GM12878 (cell line): ENCODE results near the gene CYS1. TPM values are rescaled to one million over a fixed set of nuclear protein-coding genes. Genes with fewer than 3 reads are reported as not detected.
"Not testable (repeated sequence)": the region's sequence is repeated elsewhere in the genome, so short reads cannot be mapped to it uniquely, and the experiment has no call there.

Experiments
- ATAC-seq: fragments of 200-7000 bp; cut with Tn5 transposase; 3 replicates; pipeline ENCODE4 v1.9.1; 2020; ENCODE audit warnings: mild to moderate bottlenecking, moderate library complexity
- BruUV-seq: library from RNA; stranded (reverse); fragments of 400-500 nt; replicated peaks from 2 replicates; lab custom pipeline; 2021; lab: Mats Ljungman, UMichigan
- CTCF ChIA-PET: fragments of 300-600 bp; sonication (Branson Sonifier 250); formaldehyde crosslinking; extraction: SDS; loops from one replicate; lab custom pipeline; 2021; ENCODE audit warnings: inconsistent platforms; lab: Yijun Ruan, JAX
- POLR2A ChIA-PET: fragments of 350-600 bp; formaldehyde crosslinking; extraction: SDS; loops from one replicate; lab custom pipeline; 2021; ENCODE audit warnings: inconsistent platforms; lab: Charles Lee
- RAD21 ChIA-PET: fragments of 300-600 bp; sonication (Branson Sonifier 250); formaldehyde crosslinking; loops from one replicate; lab custom pipeline; 2023; ENCODE audit warnings: antibody characterized with exemption; ENCODE audit not compliant: unreplicated experiment; lab: Charles Lee
- SMC1A ChIA-PET: fragments of 300-600 bp; sonication (Branson Sonifier 250); formaldehyde crosslinking; loops from one replicate; lab custom pipeline; 2023; ENCODE audit not compliant: unreplicated experiment, uncharacterized antibody; lab: Charles Lee
- DNase-seq: peaks from one replicate; pipeline ENCODE4 v3.0.0-alpha.2; 2011; ENCODE audit warnings: low read depth, low spot score
- FAIRE-seq: peaks from 3 replicates; lab custom pipeline; 2011; peaks lifted over from hg19 to GRCh38; lab: Jason Lieb, UNC
- H2AFZ ChIP-seq: 2 replicates; pipeline ENCODE4 v1.6.0; 2011; ENCODE audit warnings: low read depth, low read length, control low read depth; ENCODE audit not compliant: control insufficient read depth
- H3K27ac ChIP-seq: 2 replicates; pipeline ENCODE4 v1.5.1; 2011; ENCODE audit warnings: control low read depth; ENCODE audit not compliant: control insufficient read depth, insufficient read depth
- H3K27me3 ChIP-seq, 2 experiments: replicated peaks in 1 of 2; 2 replicates each; pipeline versions ENCODE4 v1.6.0 to v1.6.1; 2011; ENCODE audit warnings: low read length in 1 of 2; ENCODE audit not compliant: control insufficient read depth in 2 of 2, insufficient read depth in 2 of 2
- H3K36me3 ChIP-seq, 2 experiments: 2 replicates each; pipeline ENCODE4 v1.5.1; 2011; ENCODE audit warnings: low read length in 1 of 2; ENCODE audit not compliant: control insufficient read depth in 2 of 2, insufficient read depth in 2 of 2
- H3K4me1 ChIP-seq: 2 replicates; pipeline ENCODE4 v1.6.1; 2011; ENCODE audit warnings: mild to moderate bottlenecking, low read length, moderate library complexity, mixed read lengths; ENCODE audit not compliant: control insufficient read depth, insufficient read depth
- H3K4me2 ChIP-seq: 2 replicates; pipeline ENCODE4 v1.6.0; 2011; ENCODE audit warnings: control low read depth; ENCODE audit not compliant: control insufficient read depth, insufficient read depth
- H3K4me3 ChIP-seq: fragments of 200-600 bp; sonication (generic); 2 replicates; pipeline ENCODE4 v1.5.1; 2016
- H3K79me2 ChIP-seq: 2 replicates; pipeline ENCODE4 v1.6.0; 2011; ENCODE audit warnings: low read length; ENCODE audit not compliant: control insufficient read depth, insufficient read depth
- H3K9ac ChIP-seq: 2 replicates; pipeline ENCODE4 v1.8.0; 2011; ENCODE audit warnings: low read length, control low read depth, mixed read lengths; ENCODE audit not compliant: control insufficient read depth, insufficient read depth
- H3K9me3 ChIP-seq: replicated peaks from 3 replicates; pipeline ENCODE4 v1.5.1; 2011; ENCODE audit warnings: mild to moderate bottlenecking, low read length; ENCODE audit not compliant: control insufficient read depth, insufficient read depth
- H4K20me1 ChIP-seq: 2 replicates; pipeline ENCODE4 v1.6.0; 2011; ENCODE audit not compliant: control insufficient read depth, insufficient read depth
- CBX3 ChIP-seq: fragments of 200-600 bp; sonication (generic); IDR thresholded peaks from 2 replicates; pipeline ENCODE4 v1.6.1; 2016; ENCODE audit warnings: low read depth, borderline replicate concordance
- KLF5 ChIP-seq: fragments of 450-650 bp; IDR thresholded peaks from 2 replicates; pipeline ENCODE4 v1.6.1; 2014; ENCODE audit warnings: mild to moderate bottlenecking; ENCODE audit not compliant: partially characterized antibody
- SMC3 ChIP-seq: IDR thresholded peaks from 2 replicates; pipeline ENCODE4 v1.6.1; 2011; ENCODE audit warnings: low read length, improper control_type of control experiment, borderline replicate concordance
- WGBS: methylation state at CpG from one replicate; pipeline ENCODE4 v1.1.6; 2016; ENCODE audit warnings: low lambda C conversion rate; ENCODE audit not compliant: insufficient replicate concordance, insufficient coverage; ENCODE audit errors: missing lambda C conversion rate; 5-methylcytosine and 5-hydroxymethylcytosine counted together
- in situ Hi-C: fragments of 300-500 bp; cut with MboI; formaldehyde crosslinking; loops from 9 replicates; pipeline ENCODE4 v1.14.3; 2018; ENCODE audit warnings: mixed read lengths
- intact Hi-C: fragments of 100-400 bp; cut with micrococcal nuclease; formaldehyde crosslinking; loops from one replicate; pipeline ENCODE4 v1.14.2; 2022; ENCODE audit not compliant: unreplicated experiment
- polyA plus RNA-seq, 11 experiments: library from polyadenylated mRNA; depleted of rRNA in 4 of 11; unstranded in 6 of 11; stranded (reverse) in 5 of 11; fragments of >200 nt; fragmentation: Nextera tagmentation in 4 of 11; fragmentation: Illumina TruSeq in 1 of 11; extraction: Ambion mirVana in 4 of 11; extraction: Trizol in 1 of 11; gene quantifications; 1 replicate in 1 of 11; 2 replicates in 10 of 11; pipeline versions ENCODE4 v1.2.1 to v1.2.3, GENCODE V29; 2011 to 2016; ENCODE audit warnings: inconsistent platforms in 2 of 11, missing spikeins in 2 of 11, low read depth in 1 of 11
- total RNA-seq, 4 experiments: library from RNA; depleted of rRNA in 3 of 4; stranded (reverse); fragments of >200 nt in 3 of 4; fragmentation: Illumina TruSeq in 1 of 4; extraction: Trizol in 1 of 4; gene quantifications; 2 replicates each; pipeline versions ENCODE4 v1.2.1 to v1.2.3, GENCODE V29; 2013 to 2021

CYS1 gene
- total and polyA plus RNA-seq, 10 of the 15 experiments (the other 5 are each of a cell fraction or from before 2014, with no cell fraction given): 0.35 to 6.4 (median 2.5) TPM

DNA sequence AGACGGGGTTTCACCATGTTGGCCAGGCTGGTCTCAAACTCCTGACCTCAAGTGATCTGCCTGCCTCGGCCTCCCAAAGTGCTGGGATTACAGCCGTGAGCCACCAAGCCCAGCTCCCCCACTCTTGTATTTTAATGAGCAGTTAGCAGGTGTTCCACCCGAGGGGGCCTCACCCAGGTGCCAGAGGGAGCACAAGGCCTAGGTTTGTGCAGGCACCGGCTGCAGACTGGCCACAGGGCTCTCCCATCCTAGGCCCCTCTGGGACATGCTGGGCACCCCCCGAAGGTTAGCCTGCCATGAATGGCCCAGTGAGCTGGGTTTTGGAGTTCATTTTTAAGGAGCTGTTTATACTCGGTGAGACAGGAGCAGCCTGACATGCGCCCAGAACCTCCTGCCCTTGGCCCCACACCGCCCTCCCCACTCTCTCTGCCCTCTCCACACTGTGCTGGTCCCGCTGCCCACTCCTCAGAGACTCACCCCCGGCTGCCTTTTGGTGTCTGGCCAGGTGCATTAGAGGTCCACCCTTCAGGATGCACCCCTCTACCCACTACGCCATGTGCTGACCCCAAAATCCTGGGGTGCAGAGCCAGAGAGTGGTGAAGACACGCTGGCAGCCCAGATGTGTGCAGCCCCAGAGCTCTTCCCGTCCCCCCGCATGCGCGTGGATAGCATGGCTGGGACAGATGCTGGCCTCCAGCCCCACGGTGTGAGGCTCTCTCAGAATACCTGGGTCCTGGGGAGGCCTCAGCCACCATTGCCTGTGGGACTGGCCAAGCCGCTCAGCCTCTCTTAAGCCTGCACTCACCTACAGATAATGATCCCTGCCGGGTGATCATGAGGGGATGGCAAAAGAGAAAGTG lies 48.1 kb downstream of the CYS1 start:
- FAIRE-seq: no peak
- no peak for TF ChIP-seq CBX3
- no peak for TF ChIP-seq KLF5
- TF ChIP-seq SMC3: no peak
- H3K9ac ChIP-seq: no peak overlapping the region
- no TSS peak for BruUV-seq
- ChIA-PET CTCF (interaction anchor here (1.0 to 6.4 kb wide), 2 partner anchors 15 to 47 kb away, joined by 3 to 33 read pairs; no protein-coding TSS in a partner anchor), RAD21 (no interaction called here), POLR2A (no interaction called here), SMC1A (no interaction called here)
- ATAC-seq: no peak
- no peaks in the 10 kb centered on the region for H3K36me3 ChIP-seq
- H3K9me3 ChIP-seq: no peaks in the 10 kb centered on the region
- H2AFZ ChIP-seq: no peak overlapping the region
- peaks cover 11% of the 10 kb centered on the region for H3K4me1 ChIP-seq
- H3K4me2 ChIP-seq: no peak overlapping the region
- WGBS: 49% methylated on average over 20 of the region's 20 CpGs
- H3K27ac ChIP-seq: no peak overlapping the region
- intact Hi-C loops: no loop called here
- in situ Hi-C loops: no loop called here
- no peak for DNase-seq
- no peaks in the 10 kb centered on the region for H4K20me1 ChIP-seq
- H3K27me3 ChIP-seq: peaks cover 0 to 3% of the 10 kb centered on the region in 2 experiments; a peak in 1 of 4 replicates
- no peaks in the 10 kb centered on the region for H3K79me2 ChIP-seq
- H3K4me3 ChIP-seq: no peak overlapping the region

DNA sequence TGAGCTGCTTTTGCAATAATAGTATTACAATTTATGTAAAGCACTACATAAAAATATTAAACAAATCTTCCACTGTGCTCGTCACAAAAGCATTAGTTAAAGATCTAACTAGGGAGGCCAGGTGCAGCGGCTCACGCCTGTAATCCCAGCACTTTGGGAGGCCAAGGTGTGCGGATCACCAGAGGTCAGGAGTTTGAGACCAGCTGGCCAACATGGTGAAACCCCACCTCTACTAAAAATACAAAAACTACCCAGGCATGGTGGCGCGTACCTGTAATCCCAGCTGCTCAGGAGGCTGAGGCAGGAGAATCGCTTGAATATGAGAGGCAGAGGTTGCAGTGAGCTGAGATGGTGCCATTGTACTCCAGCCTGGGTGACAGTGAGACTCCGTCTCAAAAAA lies 49.4 kb downstream of the CYS1 start:
- ChIA-PET SMC1A (interaction anchor here (0.9 to 1.3 kb wide), 3 partner anchors 16 to 44 kb away, joined by 3 read pairs; no protein-coding TSS in a partner anchor), RAD21 (interaction anchor here (0.6 kb wide), 1 partner anchor 919 kb away, joined by 3 read pairs; no protein-coding TSS in a partner anchor), CTCF (interaction anchor here (0.7 to 6.4 kb wide), 6 partner anchors 16 to 790 kb away, joined by 3 to 33 read pairs (median 4); no protein-coding TSS in a partner anchor)
- POLR2A ChIA-PET, H3K36me3 ChIP-seq, H3K27me3 ChIP-seq, FAIRE-seq, H3K9ac ChIP-seq, BruUV-seq, H3K79me2 ChIP-seq, H2AFZ ChIP-seq, H4K20me1 ChIP-seq, H3K4me3 ChIP-seq, intact Hi-C loops, ATAC-seq, DNase-seq, H3K4me2 ChIP-seq, H3K27ac ChIP-seq, H3K9me3 ChIP-seq, in situ Hi-C loops: not testable (repeated sequence)
- peaks cover 11% of the 10 kb centered on the region for H3K4me1 ChIP-seq
- 59% methylated on average over 8 of the region's 8 CpGs for WGBS
